ENCODE data around the gene CD53.

- TF ChIP-seq, protein P1, sequence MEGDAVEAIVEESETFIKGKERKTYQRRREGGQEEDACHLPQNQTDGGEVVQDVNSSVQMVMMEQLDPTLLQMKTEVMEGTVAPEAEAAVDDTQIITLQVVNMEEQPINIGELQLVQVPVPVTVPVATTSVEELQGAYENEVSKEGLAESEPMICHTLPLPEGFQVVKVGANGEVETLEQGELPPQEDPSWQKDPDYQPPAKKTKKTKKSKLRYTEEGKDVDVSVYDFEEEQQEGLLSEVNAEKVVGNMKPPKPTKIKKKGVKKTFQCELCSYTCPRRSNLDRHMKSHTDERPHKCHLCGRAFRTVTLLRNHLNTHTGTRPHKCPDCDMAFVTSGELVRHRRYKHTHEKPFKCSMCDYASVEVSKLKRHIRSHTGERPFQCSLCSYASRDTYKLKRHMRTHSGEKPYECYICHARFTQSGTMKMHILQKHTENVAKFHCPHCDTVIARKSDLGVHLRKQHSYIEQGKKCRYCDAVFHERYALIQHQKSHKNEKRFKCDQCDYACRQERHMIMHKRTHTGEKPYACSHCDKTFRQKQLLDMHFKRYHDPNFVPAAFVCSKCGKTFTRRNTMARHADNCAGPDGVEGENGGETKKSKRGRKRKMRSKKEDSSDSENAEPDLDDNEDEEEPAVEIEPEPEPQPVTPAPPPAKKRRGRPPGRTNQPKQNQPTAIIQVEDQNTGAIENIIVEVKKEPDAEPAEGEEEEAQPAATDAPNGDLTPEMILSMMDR (IDR thresholded peaks at IDR 0.05; ENCODE audit: low read depth, low read length, missing input control), result no peak
- TF ChIP-seq RAD21 (IDR thresholded peaks at IDR 0.05) (no peak), JUND (IDR thresholded peaks at IDR 0.05) (no peak), NR2F2 (IDR thresholded peaks at IDR 0.05) (no peak)
These were observed at the start of gene CD53 for GRCh38 chr1:110872745-110873720.
